Stimulated activated CD4-positive, alpha-beta T cell treated with anti-CD3 and anti-CD28 coated beads, Interleukin-12 subunit alpha, Interleukin-12 subunit beta, amount 100 ng/mL, for 48 hours (primary cell): ENCODE measurements around the gene ZC3H7B.

ENCODE experiments used
- DNase-seq, 3 donors: peaks; one replicate each; pipeline ENCODE4 v3.0.0-alpha.2; 2020; ENCODE audit warnings: low read depth in 2 of 3, low spot score in 1 of 3

The ZC3H7B gene

GRCh38 chr22:41324821-41325528, 23.6 kb downstream of the ZC3H7B start:
- DNase-seq, result no peak

- no peak for DNase-seq
Measured at GRCh38 chr22:41327124-41327523, 25.8 kb downstream of the ZC3H7B start.

- DNase-seq, result no peak
Measured at GRCh38 chr22:41330169-41330568, 28.8 kb downstream of the ZC3H7B start.

GRCh38 chr22:41332217-41332939, 31.1 kb downstream of the ZC3H7B start:
- no peak for DNase-seq

GRCh38 chr22:41333806-41334205, 32.5 kb downstream of the ZC3H7B start:
- DNase-seq, result no peak

- no peak for DNase-seq
Measured at GRCh38 chr22:41334215-41334614, 32.9 kb downstream of the ZC3H7B start.

- no peak for DNase-seq
Measured at GRCh38 chr22:41334951-41335635, 33.8 kb downstream of the ZC3H7B start.

GRCh38 chr22:41338614-41339212, 37.4 kb downstream of the ZC3H7B start:
- no peak for DNase-seq

GRCh38 chr22:41339823-41340222, 38.5 kb downstream of the ZC3H7B start:
- DNase-seq, result no peak

- no peak for DNase-seq
Measured at GRCh38 chr22:41340357-41340756, 39.0 kb downstream of the ZC3H7B start.

GRCh38 chr22:41341012-41341411, 39.7 kb downstream of the ZC3H7B start:
- DNase-seq, result no peak

- no peak for DNase-seq
Measured at GRCh38 chr22:41341990-41342389, 40.7 kb downstream of the ZC3H7B start.

GRCh38 chr22:41343300-41343699, 42.0 kb downstream of the ZC3H7B start:
- DNase-seq, result no peak

GRCh38 chr22:41343717-41344116, 42.4 kb downstream of the ZC3H7B start:
- no peak for DNase-seq

- DNase-seq, result no peak
Measured at GRCh38 chr22:41344189-41344788, 43.0 kb downstream of the ZC3H7B start.

- DNase-seq, result no peak
Measured at GRCh38 chr22:41345807-41346335, 44.5 kb downstream of the ZC3H7B start.

- DNase-seq, result no peak
Measured at GRCh38 chr22:41347066-41347859, 45.9 kb downstream of the ZC3H7B start.

GRCh38 chr22:41348964-41349484, 47.7 kb downstream of the ZC3H7B start:
- DNase-seq, result no peak

GRCh38 chr22:41350087-41350486, 48.8 kb downstream of the ZC3H7B start:
- DNase-seq, result no peak

- no peak for DNase-seq
Measured at GRCh38 chr22:41351011-41351410, 49.7 kb downstream of the ZC3H7B start.
